ENCODE data around the gene KNDC1.
"Not testable (repeated sequence)": the region's sequence is repeated elsewhere in the genome, so short reads cannot be mapped to it uniquely, and the experiment has no call there.

The KNDC1 gene

DNA sequence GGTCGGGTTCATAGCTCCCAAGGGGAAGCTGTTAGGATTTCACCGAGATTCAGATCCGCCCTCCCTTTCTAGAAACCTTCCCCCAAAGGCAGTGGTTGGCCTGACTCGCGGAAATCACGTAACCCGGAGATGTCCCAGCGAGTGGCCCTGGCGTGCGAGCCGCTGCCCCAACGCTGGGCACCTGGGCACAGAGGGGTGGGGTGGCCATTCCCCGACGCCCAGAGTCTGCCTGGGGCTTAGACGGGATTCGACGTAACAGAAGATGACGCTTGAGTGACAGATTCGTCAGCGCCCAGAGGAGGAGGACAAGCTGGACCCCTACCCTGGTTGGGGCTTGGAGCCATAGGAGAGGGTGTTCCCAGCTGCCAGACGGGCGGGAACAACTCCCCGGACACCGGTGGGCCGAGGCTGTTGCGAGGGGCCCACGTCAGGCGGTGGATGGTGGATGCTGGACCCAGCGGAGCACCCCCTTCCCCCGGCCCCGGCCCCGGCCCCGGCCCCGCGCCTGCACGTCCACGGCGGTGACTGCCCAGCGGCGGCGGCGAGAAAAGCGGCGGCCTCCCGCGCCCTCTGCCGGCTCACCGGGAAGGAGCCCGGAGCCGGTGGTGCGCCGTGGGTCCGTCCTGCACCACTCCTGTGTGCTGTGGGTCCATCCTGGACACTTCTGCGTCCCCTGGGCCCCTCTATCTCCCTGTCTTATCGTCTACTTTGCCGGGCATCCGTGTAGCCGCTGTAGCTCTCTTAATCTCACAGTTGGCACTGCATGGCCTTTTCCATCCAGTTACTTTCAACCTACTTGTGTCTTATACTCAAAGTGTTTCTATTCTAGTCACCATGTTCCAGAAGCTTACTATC is 35.4 kb upstream of the KNDC1 start:
- DNase-seq (ENCODE audit: low read depth in 2 of 2) = no peak

DNA sequence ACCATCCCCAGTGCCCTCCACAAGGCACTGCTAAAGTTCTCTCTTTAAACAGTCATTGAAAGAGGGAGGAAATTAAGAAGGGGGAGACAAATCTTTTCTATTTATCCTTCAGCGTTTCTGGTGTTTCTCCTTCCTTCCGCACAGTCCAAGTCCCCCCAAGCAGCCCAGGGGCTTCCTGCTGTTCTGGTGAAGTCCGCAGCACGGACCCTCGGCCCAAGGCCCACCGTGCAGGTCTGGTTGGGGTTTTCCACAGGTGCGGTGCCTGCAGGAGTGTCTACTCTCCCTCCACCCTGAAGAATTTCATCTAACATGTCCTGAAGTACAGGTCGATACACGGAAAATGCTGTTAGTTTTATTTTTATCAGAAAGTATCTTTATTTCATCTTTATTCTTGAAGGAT is 34.1 kb upstream of the KNDC1 start:
- no peak for DNase-seq (ENCODE audit: low read depth in 2 of 2)

DNA sequence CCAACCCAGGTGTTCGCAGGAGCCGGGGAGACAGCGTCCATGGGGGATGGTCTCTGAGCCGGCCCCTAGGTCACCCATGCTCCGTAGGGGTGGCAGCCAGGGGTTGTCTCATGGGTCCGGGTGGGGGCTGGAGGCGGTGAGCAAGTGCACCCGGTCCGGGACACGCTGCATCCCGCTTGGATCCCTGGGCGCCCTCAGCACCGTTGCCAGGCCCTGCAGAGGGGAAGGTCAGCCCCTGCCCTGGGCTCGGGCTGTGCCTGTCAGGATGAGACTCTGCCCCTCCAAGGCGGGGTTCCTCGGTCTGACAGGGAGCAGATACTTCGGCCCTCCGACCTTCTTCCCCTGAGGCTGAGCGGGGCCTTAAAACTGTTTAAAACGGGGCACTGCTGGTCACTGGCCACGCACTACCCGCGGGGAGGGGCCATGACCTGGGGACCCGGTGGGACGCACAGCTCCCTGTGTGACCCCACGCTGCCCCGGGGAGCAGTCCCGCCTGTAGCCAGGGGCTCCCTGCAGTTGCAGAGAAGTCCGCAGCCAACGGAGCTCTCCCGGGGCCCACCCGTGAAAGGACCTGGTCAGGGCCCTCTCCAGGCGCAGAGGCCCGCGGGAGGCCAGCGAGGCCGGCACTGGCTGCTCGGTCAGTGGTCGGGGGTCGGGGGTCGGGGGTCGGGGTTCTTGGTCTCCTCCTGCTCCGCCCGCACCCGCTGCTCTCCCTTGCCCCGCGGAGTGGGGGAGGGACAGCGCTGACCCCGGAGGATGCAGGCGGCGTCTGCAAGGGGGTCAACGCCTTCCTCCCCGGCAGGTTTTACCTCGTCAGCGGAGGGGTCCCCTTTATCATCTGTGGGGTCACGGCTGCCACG is 33.4 kb upstream of the KNDC1 start:
- no peak for DNase-seq (ENCODE audit: low read depth in 2 of 2)

DNA sequence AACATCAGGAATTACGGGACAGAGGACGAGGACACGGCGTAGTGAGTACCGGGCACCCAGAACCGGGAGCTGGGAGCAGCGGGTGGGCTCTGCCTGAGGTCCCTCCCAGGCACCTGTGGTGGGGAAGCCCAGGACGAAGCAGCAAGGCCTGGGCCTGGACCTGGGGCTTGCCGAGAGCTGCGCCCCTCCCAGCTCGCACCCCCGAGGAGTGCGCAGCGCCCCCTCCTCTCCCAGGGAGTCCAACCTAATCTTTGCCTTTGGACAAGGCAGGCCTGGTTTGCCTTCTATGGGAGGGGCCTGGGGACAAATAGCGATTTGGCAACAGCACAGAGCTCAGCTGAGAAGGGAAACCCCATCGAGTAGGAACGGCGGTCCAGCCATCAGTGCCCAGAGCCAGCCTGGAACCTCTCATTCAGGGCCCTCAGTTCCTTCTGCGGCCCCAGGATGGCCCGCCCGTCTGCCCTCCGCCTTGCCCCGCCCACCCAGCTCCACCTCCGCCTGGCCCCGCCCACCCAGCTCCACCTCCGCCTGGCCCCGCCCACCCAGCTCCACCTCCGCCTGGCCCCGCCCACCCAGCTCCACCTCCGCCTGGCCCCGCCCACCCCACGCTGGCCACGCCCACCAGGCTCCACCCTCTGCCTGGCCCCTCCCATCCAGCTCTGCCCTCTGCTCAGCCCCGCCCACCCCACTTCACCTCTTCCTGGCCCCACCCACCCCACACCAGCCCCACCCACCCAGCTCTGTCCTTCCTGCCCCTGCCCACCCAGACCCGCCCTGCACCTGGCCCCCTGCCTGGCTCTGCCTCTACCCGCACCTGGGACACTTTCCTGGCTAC is 32.5 kb upstream of the KNDC1 start:
- DNase-seq (ENCODE audit: low read depth in 2 of 2) = no peak

DNA sequence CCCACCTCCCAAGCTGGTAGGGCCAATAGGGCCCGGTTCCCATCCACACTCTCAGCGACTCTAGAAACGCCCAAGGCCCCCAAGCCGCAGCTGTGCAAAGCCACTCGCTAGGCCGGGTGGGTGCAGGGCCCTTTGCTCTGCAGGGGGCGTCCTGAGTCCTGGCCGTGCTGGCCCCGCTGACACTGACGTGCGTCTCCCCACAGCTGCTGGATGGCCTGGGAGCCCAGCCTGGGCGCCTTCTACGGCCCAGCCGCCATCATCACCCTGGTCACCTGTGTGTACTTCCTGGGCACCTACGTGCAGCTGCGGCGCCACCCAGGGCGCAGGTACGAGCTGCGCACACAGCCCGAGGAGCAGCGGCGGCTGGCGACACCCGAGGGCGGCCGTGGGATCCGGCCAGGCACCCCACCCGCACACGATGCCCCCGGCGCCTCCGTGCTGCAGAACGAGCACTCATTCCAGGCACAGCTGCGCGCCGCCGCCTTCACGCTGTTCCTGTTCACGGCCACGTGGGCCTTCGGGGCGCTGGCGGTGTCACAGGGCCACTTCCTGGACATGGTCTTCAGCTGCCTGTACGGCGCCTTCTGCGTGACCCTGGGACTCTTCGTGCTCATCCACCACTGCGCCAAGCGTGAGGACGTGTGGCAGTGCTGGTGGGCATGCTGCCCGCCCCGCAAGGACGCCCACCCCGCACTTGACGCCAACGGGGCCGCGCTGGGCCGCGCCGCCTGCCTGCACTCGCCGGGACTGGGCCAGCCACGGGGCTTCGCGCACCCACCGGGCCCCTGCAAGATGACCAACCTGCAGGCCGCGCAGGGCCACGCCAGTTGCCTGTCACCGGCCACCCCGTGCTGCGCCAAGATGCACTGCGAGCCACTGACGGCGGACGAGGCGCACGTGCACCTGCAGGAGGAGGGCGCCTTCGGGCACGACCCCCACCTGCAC is 31.6 kb upstream of the KNDC1 start:
- no peak for DNase-seq (ENCODE audit: low read depth in 2 of 2)

DNA sequence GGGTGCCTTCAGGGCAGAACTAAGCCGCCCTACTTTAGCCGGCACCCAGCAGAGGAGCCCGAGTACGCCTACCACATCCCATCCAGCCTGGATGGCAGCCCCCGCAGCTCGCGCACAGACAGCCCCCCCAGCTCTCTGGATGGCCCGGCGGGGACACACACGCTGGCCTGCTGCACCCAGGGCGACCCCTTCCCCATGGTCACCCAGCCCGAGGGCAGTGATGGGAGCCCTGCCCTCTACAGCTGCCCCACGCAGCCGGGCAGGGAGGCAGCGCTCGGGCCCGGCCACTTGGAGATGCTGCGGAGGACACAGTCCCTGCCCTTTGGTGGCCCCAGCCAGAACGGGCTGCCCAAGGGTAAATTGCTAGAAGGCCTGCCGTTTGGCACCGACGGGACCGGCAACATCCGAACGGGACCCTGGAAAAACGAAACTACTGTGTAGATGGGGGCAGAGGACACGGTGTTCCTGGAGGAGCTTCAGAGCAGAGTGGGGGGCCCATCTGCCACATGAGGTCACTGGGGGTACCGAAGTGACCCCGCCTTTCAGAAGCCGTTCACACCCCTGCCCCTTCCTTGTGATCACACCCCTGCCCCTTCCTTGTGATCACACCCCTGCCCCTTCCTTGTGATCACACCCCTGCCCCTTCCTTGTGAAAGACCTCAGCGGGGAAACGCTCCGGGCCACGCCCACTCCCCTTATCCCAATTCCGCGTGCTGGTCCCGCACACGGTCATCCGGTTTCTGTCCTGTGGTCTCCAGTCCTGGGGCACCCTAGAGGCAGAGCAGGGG is 30.8 kb upstream of the KNDC1 start:
- DNase-seq (ENCODE audit: low read depth in 2 of 2) = no peak

DNA sequence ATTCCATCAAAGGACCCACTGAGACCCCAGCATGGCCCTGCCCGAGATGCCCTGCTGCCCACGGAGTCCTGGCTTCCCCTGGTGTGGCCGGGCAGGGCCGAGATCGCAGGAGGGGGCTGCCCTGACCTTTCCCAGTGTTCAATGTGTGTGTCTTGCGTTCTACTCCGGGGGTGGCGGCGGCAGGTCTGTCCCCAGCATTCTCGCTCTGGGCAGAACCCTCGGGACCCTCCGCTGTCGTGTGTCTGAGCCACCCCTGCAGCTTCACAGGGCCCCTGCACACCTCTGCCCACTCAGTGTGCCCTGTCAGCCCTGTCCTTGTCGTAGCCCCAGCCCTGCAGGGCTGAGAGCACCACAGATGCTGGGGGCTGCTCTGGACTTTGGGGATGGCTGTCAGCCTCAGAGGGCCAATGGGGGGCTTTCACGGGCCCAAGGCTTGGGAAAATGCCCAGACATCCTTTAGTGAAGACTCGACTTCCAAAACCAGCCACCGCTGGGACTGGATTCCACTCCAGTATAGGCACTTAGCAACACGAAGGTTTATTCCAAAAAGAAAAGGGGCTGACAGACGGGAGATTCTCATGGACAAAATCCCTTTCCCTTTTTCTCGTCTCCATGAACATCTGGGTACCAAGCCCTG is 30.0 kb upstream of the KNDC1 start:
- DNase-seq (ENCODE audit: low read depth in 2 of 2) = no peak

DNA sequence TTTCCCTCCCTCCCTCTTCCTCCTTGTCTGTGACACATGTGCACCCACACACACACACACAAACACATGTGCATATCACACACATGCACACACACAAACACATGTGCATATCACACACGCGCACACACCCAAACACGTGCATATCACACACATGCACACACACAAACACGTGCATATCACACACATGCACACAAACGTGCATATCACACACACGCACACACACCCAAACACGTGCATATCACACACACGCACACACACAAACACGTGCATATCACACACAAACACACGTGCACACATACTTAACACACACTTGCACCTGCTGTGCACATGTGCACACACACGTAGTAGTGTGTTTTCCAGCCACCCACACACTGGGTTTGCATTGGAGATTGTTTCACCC is 29.4 kb upstream of the KNDC1 start:
- no peak for DNase-seq (ENCODE audit: low read depth in 2 of 2)

DNA sequence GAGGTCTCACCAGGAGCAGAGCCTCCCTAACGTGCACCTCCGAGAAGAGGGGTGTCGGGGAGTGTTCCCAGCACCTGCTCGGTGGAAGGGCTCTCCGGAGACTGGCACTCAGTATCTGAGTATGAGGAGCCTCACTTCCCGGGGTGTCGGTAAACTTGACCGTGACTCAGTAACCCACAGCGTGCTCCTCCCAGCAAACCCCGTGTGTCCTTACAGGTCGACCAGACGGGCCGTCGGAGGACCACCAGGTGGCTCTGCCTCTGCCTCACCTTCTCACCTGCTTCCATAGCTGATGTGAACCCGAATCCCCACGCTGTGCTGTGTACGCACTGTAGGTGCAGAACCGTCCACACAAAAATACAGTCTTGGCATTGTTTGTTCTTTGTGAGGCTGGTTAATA is 29.0 kb upstream of the KNDC1 start:
- DNase-seq (ENCODE audit: low read depth in 2 of 2) = no peak

DNA sequence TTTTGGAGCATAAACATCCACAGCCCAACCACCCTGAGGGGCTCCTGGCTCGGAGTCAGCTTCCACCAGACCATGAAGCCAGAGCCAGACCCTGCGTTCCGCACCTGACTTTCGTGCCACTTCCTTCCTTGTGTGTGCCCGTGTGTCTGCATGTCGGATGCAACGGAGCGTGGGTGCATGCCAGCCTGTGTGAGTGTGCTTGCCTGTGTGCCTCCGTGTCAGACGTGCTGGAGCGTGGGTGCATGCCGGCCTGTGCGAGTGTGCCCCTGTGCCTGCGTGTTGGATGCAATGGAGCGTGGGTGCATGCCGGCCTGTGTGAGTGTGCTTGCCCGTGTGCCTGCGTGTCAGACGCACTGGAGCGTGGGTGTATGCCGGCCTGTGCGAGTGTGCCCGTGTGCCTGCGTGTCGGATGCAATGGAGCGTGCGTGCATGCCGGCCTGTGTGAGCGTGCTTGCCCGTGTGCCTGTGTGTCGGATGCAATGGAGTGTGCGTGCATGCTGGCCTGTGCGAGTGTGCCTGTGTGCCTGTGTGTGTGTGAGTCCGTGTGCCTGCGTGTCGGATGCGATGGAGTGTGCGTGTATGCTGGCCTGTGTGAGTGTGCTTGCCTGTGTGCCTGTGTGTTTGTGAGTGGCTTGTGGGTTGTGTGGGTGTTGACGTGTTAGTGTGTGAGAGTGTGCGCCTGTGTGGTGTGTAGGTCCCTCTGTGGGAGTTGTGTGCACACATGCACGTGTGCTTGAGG is 28.1 kb upstream of the KNDC1 start:
- DNase-seq (ENCODE audit: low read depth in 2 of 2) = no peak

DNA sequence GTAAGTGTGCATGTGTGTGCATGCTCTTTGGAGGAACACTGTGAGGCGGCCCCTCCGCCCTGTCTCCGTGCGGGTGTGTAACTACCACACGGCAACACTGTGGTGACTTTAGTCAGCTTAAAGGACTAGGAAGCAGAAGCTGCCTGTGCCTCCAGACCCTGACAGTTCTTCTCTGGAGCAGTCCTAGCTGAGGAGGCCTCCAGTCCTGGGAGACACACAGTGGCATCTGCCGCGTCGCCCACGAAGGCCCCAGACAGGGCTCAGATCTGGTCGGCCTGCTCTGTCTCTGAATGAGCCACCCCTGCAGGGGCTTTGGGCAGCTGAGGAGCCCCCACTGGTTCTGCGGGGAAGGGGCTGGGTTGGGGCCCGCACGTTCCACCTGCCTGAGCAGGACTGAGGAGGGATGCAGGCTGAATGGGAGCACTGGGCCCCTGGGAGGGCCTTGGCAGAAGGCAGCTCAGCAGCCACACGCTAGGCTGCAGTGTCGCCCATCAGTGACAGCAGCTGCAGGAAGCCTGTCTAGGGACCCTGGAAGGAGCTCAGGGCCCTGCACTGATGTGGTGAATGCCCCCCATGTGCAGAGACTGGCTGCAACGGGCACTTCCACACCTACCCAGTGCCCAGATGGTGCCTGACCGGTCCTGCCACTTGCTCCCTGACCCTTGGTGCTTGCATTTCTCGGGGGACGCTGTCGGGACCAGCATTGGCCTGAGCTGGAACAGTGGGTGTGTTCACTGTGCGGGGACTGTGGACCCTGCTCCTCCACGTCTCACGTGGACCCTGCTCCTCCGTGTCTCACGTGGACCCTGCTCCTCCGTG is 27.3 kb upstream of the KNDC1 start:
- DNase-seq (ENCODE audit: low read depth in 2 of 2) = no peak

DNA sequence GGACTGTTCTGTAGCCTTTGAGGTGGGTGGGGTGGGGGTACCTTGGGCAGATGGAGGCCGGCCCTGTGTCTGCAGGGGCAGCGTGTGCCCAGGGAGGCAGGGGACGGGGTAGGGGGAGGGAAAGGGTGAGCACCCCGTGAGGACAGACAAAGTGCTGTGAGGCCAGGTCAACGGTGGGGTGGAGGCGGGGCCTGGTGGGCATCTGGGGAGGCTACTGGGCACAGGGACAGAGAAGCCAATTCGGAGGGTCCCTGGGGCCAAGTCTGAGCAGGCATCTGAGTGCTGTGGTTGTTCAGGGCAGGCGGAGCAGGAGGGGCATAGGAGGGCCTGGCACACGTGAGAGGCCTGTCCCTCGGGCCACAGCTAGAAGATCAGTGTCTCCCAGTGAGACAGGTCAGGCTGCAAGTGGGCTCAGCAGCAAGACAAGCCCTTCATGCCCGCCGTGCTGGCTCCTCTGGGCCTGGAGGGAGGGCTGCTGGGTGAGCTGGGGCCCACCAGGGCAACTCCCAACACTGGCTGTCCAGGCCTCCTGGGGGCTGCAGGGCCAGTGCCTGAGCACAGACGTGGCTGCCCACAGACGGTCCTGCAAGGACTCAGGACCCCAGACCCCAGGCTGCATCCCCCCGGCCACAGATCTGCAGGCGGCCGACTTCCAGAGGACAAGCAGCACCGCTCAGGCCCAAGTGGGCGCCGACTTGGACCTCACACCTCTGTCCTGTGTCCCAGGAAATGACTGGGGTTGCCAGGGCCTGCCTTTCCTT is 26.4 kb upstream of the KNDC1 start:
- no peak for DNase-seq (ENCODE audit: low read depth in 2 of 2)

DNA sequence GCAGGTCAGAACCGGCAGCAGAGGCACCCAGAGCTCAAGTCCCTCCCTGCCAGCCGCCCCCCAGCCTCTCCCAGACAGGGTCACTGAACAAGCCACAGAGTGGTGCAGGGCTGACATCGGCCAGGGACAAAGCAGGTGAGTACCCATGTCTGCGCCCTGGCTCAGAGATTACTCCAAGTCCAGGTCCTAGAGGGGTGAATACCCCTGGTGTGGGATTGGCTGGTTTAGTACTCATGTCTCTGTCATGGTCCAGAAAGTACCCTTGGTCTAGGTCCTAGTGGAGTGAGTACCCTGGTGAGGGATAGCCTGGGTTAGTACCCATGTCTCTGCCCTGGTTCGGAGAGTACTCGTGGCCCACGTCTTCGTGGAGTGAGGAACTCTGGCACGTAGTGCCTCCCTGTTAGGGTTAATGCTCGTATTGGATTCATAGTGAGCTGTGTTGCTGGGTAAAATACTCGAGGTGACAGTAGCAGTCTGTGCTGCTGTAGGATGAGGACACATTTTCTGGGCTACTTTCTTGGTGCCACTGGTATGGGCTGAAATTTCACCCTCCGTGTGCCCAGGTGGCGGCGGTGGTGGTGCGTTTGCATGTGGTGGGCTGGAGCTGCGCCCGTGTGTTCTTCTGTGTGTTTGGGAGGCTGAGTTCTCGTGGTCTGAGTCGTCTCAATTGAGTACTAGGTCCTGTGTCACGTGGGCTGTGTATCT is 25.5 kb upstream of the KNDC1 start:
- no peak for DNase-seq (ENCODE audit: low read depth in 2 of 2)

DNA sequence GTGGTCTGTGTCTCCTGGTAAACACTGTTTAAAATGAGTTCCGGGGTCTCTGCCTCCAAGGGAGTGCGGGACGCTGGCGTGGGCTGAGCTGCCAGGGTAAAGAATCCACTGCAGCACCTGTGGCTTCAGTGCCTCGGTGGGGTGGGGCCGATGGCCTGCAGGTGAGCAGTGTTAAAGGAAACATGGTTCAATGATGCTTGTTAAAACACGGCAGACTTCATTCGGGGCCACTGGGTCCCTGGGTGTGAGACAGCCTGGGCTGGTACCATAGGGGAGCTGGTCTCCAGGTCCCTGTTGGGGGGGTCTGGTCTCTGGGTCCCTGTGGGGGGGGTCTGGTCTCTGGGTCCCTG is 24.9 kb upstream of the KNDC1 start:
- DNase-seq (ENCODE audit: low read depth in 2 of 2) = no peak

DNA sequence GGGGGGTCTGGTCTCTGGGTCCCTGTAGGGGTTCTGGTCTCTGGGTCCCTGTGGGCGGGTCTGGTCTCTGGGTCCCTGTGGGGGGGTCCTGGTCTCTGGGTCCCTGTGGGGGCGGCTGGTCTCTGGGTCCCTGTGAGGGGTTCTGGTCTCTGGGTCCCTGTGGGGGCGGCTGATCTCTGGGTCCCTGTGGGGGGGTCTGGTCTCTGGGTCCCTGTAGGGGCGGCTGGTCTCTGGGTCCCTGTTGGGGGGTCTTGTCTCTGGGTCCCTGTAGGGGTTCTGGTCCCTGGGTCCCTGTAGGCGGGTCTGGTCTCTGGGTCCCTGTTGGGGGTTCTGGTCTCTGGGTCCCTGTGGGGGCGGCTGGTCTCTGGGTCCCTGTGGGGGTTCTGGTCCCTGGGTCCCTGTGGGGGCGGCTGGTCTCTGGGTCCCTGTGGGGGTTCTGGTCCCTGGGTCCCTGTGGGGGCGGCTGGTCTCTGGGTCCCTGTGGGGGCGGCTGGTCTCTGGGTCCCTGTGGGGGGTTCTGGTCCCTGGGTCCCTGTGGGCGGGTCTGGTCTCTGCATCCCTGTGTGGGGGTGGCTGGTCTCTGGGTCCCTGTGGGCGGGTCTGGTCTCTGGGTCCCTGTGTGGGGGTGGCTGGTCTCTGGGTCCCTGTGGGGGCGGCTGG is 22.4 kb upstream of the KNDC1 start:
- not testable (repeated sequence) for DNase-seq (ENCODE audit: low read depth in 2 of 2)

DNA sequence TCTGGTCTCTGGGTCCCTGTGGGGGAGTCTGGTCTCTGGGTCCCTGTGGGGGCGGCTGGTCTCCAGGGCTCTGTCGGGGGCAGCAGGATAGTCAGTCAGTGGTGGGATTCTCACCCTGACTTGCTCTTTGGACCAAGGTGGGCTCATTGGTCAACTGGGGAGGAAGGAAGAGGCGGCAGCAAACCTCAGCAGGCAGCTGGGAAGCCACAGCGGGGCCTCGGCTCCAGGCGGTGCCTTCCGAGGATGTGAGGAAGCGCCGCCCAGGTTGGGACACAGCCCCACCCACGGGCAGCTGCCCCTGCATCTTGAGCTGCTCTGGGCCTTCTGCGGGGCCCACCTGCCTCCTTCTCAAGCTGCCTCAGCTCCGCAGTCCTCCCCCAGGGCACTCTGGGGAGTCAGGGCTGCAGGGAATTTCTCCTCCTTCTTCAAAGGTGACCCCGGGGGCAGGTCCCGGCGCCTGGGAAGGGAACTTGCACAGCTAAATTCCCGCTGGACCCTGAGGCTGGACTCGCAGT is 20.4 kb upstream of the KNDC1 start:
- DNase-seq (ENCODE audit: low read depth in 2 of 2) = no peak

All from fibroblast of skin of left biceps (primary cell).